Left hindlimb (tissue), 1 donor: ENCODE results near the gene SYT11.
"Not testable (repeated sequence)": the region's sequence is repeated elsewhere in the genome, so short reads cannot be mapped to it uniquely, and the experiment has no call there.

Source experiments
- DNase-seq: peaks from one replicate; pipeline ENCODE4 v3.0.0-alpha.2; 2018

SYT11 gene, protein sequence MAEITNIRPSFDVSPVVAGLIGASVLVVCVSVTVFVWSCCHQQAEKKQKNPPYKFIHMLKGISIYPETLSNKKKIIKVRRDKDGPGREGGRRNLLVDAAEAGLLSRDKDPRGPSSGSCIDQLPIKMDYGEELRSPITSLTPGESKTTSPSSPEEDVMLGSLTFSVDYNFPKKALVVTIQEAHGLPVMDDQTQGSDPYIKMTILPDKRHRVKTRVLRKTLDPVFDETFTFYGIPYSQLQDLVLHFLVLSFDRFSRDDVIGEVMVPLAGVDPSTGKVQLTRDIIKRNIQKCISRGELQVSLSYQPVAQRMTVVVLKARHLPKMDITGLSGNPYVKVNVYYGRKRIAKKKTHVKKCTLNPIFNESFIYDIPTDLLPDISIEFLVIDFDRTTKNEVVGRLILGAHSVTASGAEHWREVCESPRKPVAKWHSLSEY

GRCh38 chr1:155859234-155859829 lies at the start of gene SYT11:
Gene SYT11 (plus strand): TSS chr1:155859567. CDS start chr1:155859762, 195 bp downstream.
- DNase-seq: peak; percentile 96

- no peak for DNase-seq
Observed at GRCh38 chr1:155812878-155813277, 46.5 kb upstream of the SYT11 start.

GRCh38 chr1:155813672-155814071 lies 45.7 kb upstream of the SYT11 start:
- no peak for DNase-seq

DNA sequence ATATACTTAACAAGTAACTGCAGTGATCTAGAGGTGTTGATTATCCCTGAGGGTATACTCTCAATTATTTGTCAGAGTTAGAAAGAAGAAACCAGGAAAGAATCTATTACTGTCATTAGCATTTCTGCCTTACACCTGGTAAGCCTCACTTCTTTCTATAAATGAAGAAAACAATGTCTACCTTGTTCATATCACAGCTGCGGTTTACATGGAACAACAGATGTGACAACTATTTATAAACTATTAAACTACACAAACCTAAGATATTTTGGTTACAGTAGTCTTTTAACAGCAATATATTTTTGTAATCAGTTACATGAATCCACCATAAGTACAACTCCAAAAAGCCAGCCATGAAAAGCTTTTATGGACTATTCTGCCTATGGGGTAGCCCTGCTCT lies 43.0 kb upstream of the SYT11 start:
- DNase-seq: no peak

DNA sequence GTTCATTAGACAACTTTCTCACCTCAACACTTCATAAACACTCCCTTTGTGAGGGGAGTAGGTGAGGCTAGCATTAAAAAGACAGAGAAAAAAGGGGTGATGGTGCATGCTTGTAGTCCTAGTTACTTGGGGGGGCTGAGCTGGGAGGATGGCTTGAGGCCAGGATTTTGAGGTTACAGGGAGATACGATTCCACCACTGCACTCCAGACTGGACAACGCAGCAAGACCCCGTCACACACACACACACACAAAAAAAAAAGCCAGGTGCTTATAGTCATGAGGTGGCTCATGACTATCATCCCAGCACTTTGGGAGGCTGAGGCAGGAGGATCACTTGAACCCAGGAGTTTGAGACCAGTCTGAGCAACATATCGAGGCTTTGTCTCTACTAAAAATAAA lies 31.9 kb upstream of the SYT11 start:
- no peak for DNase-seq

DNA sequence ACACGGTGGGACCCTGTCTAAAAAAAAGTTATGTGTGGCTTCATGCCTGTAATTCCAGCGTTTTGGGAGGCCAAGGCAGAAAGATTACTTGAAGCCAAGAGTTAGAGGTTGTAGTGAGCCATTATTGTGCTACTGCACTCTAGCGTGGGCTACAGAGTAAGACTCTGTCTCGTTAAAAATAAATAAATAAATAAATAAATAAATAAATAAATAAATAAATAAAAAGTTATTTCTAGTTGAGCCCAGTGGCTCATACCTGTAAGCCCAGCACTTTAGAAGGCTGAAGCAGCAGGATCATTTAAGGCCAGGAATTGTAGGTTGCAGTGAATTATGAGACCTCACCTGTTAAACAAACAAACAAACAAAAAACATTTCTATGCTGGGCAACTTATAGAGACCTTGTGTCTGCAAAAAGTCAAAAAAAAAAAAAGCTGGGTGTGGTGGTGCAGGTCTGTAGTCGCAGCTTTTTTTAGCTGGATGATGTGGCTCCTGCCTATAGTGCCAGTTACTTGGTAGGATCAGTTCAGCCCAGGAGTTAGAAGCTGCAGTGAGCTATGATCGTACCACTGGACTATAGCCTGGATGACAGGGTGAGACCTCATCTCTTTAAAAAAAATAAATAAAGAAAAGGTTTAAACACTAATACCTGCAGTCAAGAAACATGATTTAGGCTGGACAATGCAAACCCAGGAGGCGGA lies 27.9 kb upstream of the SYT11 start:
- no peak for DNase-seq

GRCh38 chr1:155833665-155834295 lies 25.6 kb upstream of the SYT11 start:
- DNase-seq: no peak

- DNase-seq: no peak
Observed at GRCh38 chr1:155834296-155834926, 25.0 kb upstream of the SYT11 start.

GRCh38 chr1:155834927-155835399 lies 24.4 kb upstream of the SYT11 start:
- DNase-seq: not testable (repeated sequence)

DNA sequence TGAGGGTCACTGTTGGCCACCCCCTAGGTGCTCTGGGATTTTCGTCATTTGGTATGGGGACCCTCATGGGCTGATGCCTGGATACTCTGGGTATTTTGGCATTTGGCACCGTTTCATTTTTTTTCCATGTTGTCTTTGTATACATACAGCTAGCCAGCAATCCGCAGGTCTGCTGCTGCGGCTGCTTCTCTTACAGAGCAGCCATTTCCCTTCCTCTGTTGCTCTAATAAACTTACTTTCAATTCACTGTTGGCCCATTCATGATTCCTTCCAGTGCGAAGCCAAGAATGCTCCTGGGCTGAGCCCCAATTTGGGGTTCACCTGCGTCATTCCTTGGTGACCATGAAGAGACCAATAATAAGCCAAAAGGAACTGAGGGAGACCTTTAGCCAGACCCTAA lies 23.8 kb upstream of the SYT11 start:
- no peak for DNase-seq

DNA sequence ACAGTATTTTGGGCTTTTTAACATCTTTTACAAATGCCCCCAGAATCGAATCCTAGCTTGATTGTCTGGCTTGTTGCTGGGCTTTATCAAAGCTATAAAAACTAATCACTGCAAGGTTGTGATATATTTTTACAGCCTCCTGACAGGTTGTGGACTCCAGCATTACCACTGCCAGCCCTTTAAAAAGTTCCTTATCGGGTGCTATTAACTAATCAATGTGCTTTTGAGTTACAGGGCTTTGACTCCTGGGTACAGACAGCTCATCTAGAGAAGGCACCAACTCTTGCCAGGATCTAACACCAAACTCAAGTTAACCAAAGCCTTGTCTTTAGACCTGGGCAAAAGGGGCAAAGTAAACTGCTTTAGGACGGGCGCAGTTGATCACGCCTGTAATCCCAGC lies 19.0 kb upstream of the SYT11 start:
- no peak for DNase-seq

- DNase-seq: no peak
Observed at GRCh38 chr1:155844860-155845421, 14.4 kb upstream of the SYT11 start.

DNA sequence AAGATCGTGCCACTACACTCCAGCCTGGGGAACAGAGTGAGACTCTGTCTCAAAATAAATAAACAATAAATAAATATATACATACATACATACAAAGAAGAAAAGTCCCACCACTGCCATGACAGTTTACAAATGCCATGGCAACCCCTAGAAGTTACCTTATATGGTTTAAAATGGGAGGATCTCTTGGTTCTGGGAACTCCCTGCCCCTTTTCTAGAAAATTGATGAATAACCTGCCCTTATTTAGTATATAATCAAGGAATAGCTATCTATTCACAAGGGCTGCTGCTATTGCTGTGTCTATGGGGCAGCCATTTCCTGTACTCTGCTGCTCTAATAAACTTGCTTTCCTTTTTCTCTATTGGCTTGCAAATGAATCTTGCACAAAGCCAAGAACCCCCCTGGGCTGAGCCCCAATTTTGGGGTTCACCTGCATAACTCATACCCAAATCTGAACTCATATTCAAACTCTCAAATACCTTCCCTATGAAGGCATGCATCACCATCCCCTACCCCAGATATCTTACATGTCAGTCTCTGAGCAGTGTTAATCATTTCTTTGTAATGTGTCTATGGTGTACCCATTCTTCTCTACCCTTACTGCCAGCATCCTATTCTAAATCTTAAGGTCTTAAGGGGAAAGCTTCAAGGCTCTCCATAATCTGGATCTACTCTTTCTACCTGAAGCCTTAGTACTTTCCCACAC lies 11.4 kb upstream of the SYT11 start:
- DNase-seq: no peak

DNA sequence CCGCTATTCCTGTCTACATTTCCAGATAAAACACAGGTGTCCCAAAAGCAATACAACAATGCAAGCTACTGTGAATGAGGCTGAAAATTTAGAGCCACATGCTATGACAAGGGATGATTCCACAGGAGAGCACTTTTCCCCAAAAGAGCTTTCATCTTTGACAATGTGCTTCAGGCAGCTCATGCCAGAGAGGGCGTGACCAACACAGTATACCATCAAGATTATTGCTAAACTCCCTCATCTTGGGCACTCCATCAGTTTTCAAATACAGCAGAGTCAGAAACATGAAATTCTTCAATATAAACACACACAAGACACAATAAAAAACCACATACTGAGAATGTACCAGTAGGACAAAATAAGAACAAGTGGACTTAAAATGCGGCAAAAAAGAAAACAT lies 9.0 kb upstream of the SYT11 start:
- DNase-seq: no peak

DNA sequence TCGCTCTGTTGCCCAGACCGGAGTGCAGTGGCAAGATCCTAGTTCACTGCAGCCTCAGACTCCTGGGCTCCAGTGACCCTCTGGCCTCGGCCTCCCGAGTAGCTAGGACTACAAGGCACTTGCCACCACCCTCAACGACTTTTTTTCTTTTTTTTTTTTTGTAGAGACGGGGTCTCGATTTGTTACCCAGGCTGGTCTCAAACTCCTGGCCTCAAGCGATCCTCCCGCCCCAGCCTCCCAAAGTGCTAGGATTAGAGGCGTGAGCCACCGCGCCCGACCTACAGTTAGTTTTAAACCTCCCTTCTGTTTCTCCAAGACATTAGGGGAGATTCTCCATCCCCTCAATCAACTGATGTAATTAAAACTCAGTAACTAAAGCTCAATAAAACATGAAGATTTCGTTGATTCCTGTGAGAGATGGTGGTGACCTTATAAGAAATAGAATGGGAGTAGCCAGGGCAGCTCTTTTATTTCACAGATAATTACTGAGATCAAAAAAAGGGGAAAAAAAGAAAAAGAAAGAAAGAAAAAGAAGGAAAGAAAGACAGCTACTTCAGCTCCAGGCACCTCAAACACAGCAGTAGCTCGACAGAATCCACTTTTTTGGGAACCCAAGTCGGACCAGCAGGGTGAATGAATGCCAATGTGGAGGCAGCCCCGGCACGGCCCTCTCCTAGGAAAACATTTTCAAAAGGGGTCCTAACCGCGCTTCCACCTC lies 3.0 kb upstream of the SYT11 start:
- DNase-seq: no peak

- DNase-seq: peak; percentile 92
Observed at GRCh38 chr1:155856975-155857930, 2.1 kb upstream of the SYT11 start, which contains the start of gene GON4L. Gene GON4L (minus strand): TSS chr1:155857214. CDS start chr1:155853780, 3,434 bp downstream.

GRCh38 chr1:155858800-155859233 lies 550 bp upstream of the SYT11 start:
- no peak for DNase-seq

- peak; percentile 89 for DNase-seq
Observed at GRCh38 chr1:155859881-155860871, 809 bp downstream of the SYT11 start.
